Neural progenitor cell (in vitro differentiated cells): Measurements from ENCODE around the gene CAPN15. TPM values are rescaled to one million over a fixed set of nuclear protein-coding genes. Genes with fewer than 3 reads are reported as not detected.

Source experiments
- DNase-seq: peaks from one replicate; pipeline ENCODE4 v3.0.0-alpha.2; 2016; ENCODE audit warnings: low spot score
- H2AFZ ChIP-seq: fragments of 200-600 bp; sonication (generic); replicated peaks from 2 replicates; pipeline ENCODE4 v1.6.1; 2016; ENCODE audit warnings: antibody characterized with exemption
- H3F3A ChIP-seq: fragments of 200-600 bp; sonication (generic); 2 replicates; pipeline ENCODE4 v1.6.1; 2016; ENCODE audit warnings: antibody characterized with exemption, low read depth
- H3K27ac ChIP-seq: fragments of 200-600 bp; sonication (generic); 2 replicates; pipeline ENCODE4 v1.5.1; 2016; ENCODE audit warnings: mild to moderate bottlenecking
- H3K27me3 ChIP-seq: fragments of 200-600 bp; sonication (generic); 2 replicates; pipeline ENCODE4 v1.6.1; 2016; ENCODE audit warnings: mild to moderate bottlenecking, moderate library complexity
- H3K36me3 ChIP-seq: fragments of 200-600 bp; sonication (generic); 2 replicates; pipeline ENCODE4 v1.5.1; 2016
- H3K4me1 ChIP-seq: fragments of 200-600 bp; sonication (generic); 2 replicates; pipeline ENCODE4 v1.6.1; 2016; ENCODE audit warnings: mixed run types
- H3K4me2 ChIP-seq: fragments of 200-600 bp; sonication (generic); 2 replicates; pipeline ENCODE4 v1.6.1; 2016
- H3K4me3 ChIP-seq: fragments of 200-600 bp; sonication (generic); 2 replicates; pipeline ENCODE4 v1.5.1; 2016
- H3K79me2 ChIP-seq: fragments of 200-600 bp; sonication (generic); 2 replicates; pipeline ENCODE4 v1.6.1; 2016; ENCODE audit warnings: low read depth
- H3K9ac ChIP-seq: fragments of 200-600 bp; sonication (generic); 2 replicates; pipeline ENCODE4 v1.6.1; 2016
- H3K9me3 ChIP-seq: fragments of 200-600 bp; sonication (generic); 2 replicates; pipeline ENCODE4 v1.5.1; 2016; ENCODE audit warnings: low read depth
- H4K20me1 ChIP-seq: fragments of 200-600 bp; sonication (generic); 2 replicates; pipeline ENCODE4 v1.6.1; 2016; ENCODE audit warnings: low read depth
- H3K27ac Mint-ChIP-seq: 3 replicates; pipeline ENCODE4 v1.8.0; 2021; ENCODE audit warnings: mixed read lengths
- H3K27me3 Mint-ChIP-seq: 2 replicates; pipeline ENCODE4 v1.8.0; 2022; ENCODE audit warnings: low read depth, mild to moderate bottlenecking, inconsistent platforms, moderate library complexity, mixed read lengths; ENCODE audit not compliant: insufficient read depth
- H3K36me3 Mint-ChIP-seq: 3 replicates; pipeline ENCODE4 v1.8.0; 2021; ENCODE audit warnings: mixed read lengths
- H3K4me1 Mint-ChIP-seq: 3 replicates; pipeline ENCODE4 v1.8.0; 2021; ENCODE audit warnings: mixed read lengths
- H3K4me3 Mint-ChIP-seq: 3 replicates; pipeline ENCODE4 v1.8.0; 2021; ENCODE audit warnings: mild to moderate bottlenecking, moderate library complexity, mixed read lengths
- H3K9me3 Mint-ChIP-seq: 3 replicates; pipeline ENCODE4 v1.8.0; 2020; ENCODE audit warnings: mixed read lengths
- EZH2 ChIP-seq: fragments of 200-600 bp; sonication (generic); IDR thresholded peaks from 2 replicates; pipeline ENCODE4 v1.6.1; 2017; ENCODE audit warnings: antibody characterized with exemption, mild to moderate bottlenecking, moderate library complexity
- EZH2phosphoT487 ChIP-seq: fragments of 200-600 bp; sonication (generic); IDR thresholded peaks from 2 replicates; pipeline ENCODE4 v1.6.1; 2017; ENCODE audit warnings: antibody characterized with exemption
- total RNA-seq: library from RNA; depleted of rRNA; stranded (reverse); fragments of >200 nt; gene quantifications from 2 replicates; pipeline ENCODE4 v1.2.3, GENCODE V29; 2015; ENCODE audit warnings: low replicate concordance
- TF ChIP-seq, protein P1 (sequence below): fragments of 200-600 bp; sonication (generic); IDR thresholded peaks from 2 replicates; pipeline ENCODE4 v1.5.1; 2017; ENCODE audit warnings: antibody characterized with exemption, mild to moderate bottlenecking

Gene CAPN15
- total RNA-seq, 1 donor from 2014 or later, result 6.8 TPM

DNA sequence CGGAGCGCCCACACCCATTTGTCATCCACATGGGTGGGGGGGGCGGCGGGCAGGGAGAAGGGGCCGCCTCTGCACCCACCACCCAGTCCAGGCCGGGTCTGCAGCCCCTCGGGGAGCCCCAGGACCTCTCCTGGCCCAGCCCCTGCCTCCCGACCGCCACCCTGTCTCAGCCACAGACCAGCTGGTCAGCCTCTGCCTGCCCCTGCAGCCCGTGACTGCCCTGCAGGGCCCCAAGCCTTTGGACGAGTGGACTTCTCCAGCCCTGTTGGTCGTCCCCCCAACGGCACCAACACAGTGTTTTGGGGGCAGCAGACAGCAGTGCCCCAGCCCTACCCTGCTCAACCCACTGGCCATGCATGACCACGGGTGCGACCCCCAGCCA, 33.9 kb downstream of the CAPN15 start:
- no peaks in the 10 kb centered on the region for H3K79me2 ChIP-seq
- no peak overlapping the region for H3K4me3 Mint-ChIP-seq

GRCh38 chr16:561957-562938, 34.7 kb downstream of the CAPN15 start:
- H3K4me3 ChIP-seq, result no peak overlapping the region
- Mint-ChIP-seq H3K27me3 (peaks cover 22% of the 10 kb centered on the region), H3K36me3 (no peaks in the 10 kb centered on the region), H3K9me3 (peaks cover 2% of the 10 kb centered on the region), H3K4me3 (no peak overlapping the region), H3K4me1 (peaks cover 19% of the 10 kb centered on the region), H3K27ac (peak overlapping the region; percentile 27)
- no peaks in the 10 kb centered on the region for H3K9me3 ChIP-seq
- TF ChIP-seq EZH2, result no peak
- TF ChIP-seq EZH2phosphoT487, result no peak
- TF ChIP-seq, protein P1, sequence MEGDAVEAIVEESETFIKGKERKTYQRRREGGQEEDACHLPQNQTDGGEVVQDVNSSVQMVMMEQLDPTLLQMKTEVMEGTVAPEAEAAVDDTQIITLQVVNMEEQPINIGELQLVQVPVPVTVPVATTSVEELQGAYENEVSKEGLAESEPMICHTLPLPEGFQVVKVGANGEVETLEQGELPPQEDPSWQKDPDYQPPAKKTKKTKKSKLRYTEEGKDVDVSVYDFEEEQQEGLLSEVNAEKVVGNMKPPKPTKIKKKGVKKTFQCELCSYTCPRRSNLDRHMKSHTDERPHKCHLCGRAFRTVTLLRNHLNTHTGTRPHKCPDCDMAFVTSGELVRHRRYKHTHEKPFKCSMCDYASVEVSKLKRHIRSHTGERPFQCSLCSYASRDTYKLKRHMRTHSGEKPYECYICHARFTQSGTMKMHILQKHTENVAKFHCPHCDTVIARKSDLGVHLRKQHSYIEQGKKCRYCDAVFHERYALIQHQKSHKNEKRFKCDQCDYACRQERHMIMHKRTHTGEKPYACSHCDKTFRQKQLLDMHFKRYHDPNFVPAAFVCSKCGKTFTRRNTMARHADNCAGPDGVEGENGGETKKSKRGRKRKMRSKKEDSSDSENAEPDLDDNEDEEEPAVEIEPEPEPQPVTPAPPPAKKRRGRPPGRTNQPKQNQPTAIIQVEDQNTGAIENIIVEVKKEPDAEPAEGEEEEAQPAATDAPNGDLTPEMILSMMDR, result no peak
- H3K4me2 ChIP-seq, result no peak overlapping the region
- peaks cover 8% of the 10 kb centered on the region for H3F3A ChIP-seq
- H3K79me2 ChIP-seq, result no peaks in the 10 kb centered on the region
- no peak overlapping the region for H3K9ac ChIP-seq
- peaks cover 11% of the 10 kb centered on the region for H3K4me1 ChIP-seq
- no peaks in the 10 kb centered on the region for H3K36me3 ChIP-seq
- no peak overlapping the region for H3K27ac ChIP-seq
- DNase-seq, result no peak
- H3K27me3 ChIP-seq, result peaks cover 68% of the 10 kb centered on the region
- H2AFZ ChIP-seq, result no peak overlapping the region
- H4K20me1 ChIP-seq, result peaks cover 10% of the 10 kb centered on the region

More for the DNA sequence above, 33.9 kb downstream of the CAPN15 start:
- Histone ChIP-seq H3K4me3 (no peak overlapping the region), H3K27ac (no peak overlapping the region), H3K36me3 (no peaks in the 10 kb centered on the region), H3K27me3 (peaks cover 70% of the 10 kb centered on the region), H4K20me1 (peaks cover 10% of the 10 kb centered on the region), H3K9ac (no peak overlapping the region), H3K4me1 (peaks cover 11% of the 10 kb centered on the region), H3K4me2 (no peak overlapping the region), H3K9me3 (no peaks in the 10 kb centered on the region), H2AFZ (no peak overlapping the region), H3F3A (peaks cover 8% of the 10 kb centered on the region)
- Mint-ChIP-seq H3K9me3 (peaks cover 2% of the 10 kb centered on the region), H3K4me1 (peaks cover 12% of the 10 kb centered on the region), H3K27me3 (peaks cover 22% of the 10 kb centered on the region), H3K36me3 (no peaks in the 10 kb centered on the region), H3K27ac (no peak overlapping the region)
- no peak for DNase-seq
- TF ChIP-seq, protein P1, result no peak
- TF ChIP-seq EZH2phosphoT487, result no peak
- no peak for TF ChIP-seq EZH2

DNA sequence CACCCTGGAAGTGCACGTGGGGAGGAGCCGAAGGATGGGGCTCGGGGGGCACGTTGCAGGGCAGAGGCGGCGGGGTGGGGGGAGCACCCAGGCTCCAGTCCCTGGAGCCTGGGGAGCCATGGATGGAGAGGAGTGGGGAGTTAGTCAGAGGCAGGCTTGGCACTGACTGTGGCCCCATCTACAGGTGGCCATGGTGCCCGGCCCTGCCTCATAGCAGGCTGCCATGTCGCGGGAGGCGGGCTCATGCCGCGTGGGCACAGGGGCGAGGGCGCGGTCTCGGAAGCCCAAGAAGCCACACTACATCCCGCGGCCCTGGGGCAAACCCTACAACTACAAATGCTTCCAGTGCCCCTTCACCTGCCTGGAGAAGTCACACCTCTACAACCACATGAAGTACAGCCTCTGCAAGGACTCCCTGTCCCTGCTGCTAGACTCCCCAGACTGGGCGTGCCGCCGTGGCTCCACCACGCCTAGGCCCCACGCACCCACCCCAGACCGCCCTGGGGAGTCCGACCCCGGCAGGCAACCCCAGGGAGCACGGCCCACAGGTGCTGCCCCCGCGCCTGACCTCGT, 35.6 kb downstream of the CAPN15 start:
- H3K27ac Mint-ChIP-seq, result no peak overlapping the region
- no peak for DNase-seq
- H3K36me3 ChIP-seq, result no peaks in the 10 kb centered on the region

More for the DNA sequence above, 35.6 kb downstream of the CAPN15 start:
- no peaks in the 10 kb centered on the region for H3K79me2 ChIP-seq
- H3K4me1 ChIP-seq, result peaks cover 11% of the 10 kb centered on the region
- Mint-ChIP-seq H3K27me3 (peaks cover 20% of the 10 kb centered on the region), H3K36me3 (no peaks in the 10 kb centered on the region), H3K4me1 (peaks cover 19% of the 10 kb centered on the region), H3K4me3 (no peak overlapping the region), H3K9me3 (peaks cover 2% of the 10 kb centered on the region)
- H3K27ac ChIP-seq, result no peak overlapping the region
- no peak overlapping the region for H3K9ac ChIP-seq
- TF ChIP-seq, protein P1, result no peak
- TF ChIP-seq EZH2, result no peak
- TF ChIP-seq EZH2phosphoT487, result no peak
- no peak overlapping the region for H3K4me2 ChIP-seq
- peaks cover 10% of the 10 kb centered on the region for H4K20me1 ChIP-seq
- H3K4me3 ChIP-seq, result no peak overlapping the region
- H3F3A ChIP-seq, result peaks cover 8% of the 10 kb centered on the region
- no peaks in the 10 kb centered on the region for H3K9me3 ChIP-seq
- H2AFZ ChIP-seq, result no peak overlapping the region
- peaks cover 59% of the 10 kb centered on the region for H3K27me3 ChIP-seq
